Natural killer cell treated with Interleukin-12 subunit alpha and Interleukin-12 subunit beta and Interleukin-15 and Interleukin-18, amount 100 ng/mL, for 72 hours (primary cell): Measurements from ENCODE around the gene MVK. TPM values are rescaled to one million over a fixed set of nuclear protein-coding genes. Genes with fewer than 3 reads are reported as not detected.

Source experiments
- ATAC-seq, 2 donors: fragments of 150-1000 bp; cut with Tn5 transposase in 1 of 2; sonication (Bioruptor Pico), chemical (Tn5 transposase) in 1 of 2; 2 replicates each; pipeline ENCODE4 v1.10.0; 2021
- DNase-seq: peaks from one replicate; pipeline ENCODE4 v3.0.0; 2022; ENCODE audit warnings: low spot score
- H3K27ac Mint-ChIP-seq, 2 donors: 1 replicate in 1 of 2; 2 replicates in 1 of 2; pipeline ENCODE4 v1.8.0; 2022; ENCODE audit warnings: mixed read lengths in 2 of 2, mild to moderate bottlenecking in 1 of 2, moderate library complexity in 1 of 2
- H3K27me3 Mint-ChIP-seq, 2 donors: 1 replicate in 1 of 2; 2 replicates in 1 of 2; pipeline ENCODE4 v1.8.0; 2022; ENCODE audit warnings: mixed read lengths in 2 of 2
- H3K36me3 Mint-ChIP-seq: one replicate; pipeline ENCODE4 v1.8.0; 2022; ENCODE audit warnings: mixed read lengths
- H3K4me1 Mint-ChIP-seq, 2 donors: 1 replicate in 1 of 2; 2 replicates in 1 of 2; pipeline ENCODE4 v1.8.0; 2022; ENCODE audit warnings: low read depth in 2 of 2, mixed read lengths in 2 of 2, mild to moderate bottlenecking in 1 of 2
- H3K4me3 Mint-ChIP-seq: one replicate; pipeline ENCODE4 v1.8.0; 2022; ENCODE audit warnings: mixed read lengths
- H3K9me3 Mint-ChIP-seq: 2 replicates; pipeline ENCODE4 v1.8.0; 2022; ENCODE audit warnings: mixed read lengths
- total RNA-seq, 2 donors: library from RNA; stranded (reverse); gene quantifications; one replicate each; pipeline ENCODE4 v1.2.3, GENCODE V29; 2022

MVK gene
- total RNA-seq, 2 donors from 2014 or later: 23.1 to 27.5 TPM

DNA sequence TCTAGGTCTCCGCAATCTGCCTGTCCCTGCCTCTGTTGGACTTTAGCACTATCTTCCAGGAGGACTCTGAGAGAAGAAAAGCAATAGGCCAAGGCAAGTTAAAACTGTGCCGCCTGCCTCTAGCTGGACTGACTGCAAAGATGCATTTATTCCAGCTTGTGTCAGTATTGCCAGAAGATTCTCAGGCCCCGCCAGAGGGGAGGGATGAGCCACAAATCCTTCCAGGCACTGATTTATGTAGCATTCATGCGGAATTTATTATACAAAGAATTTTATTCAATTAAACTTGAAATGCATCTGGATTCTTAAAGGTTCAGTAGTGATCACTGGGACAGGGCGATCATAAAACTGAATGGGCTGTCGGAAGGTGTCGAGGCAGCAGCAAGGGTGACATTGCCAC is 20.1 kb upstream of the MVK start:
- no peak for ATAC-seq
- Mint-ChIP-seq H3K4me1 (peaks cover 5 to 10% of the 10 kb centered on the region in 2 donors), H3K4me3 (no peak overlapping the region), H3K36me3 (no peaks in the 10 kb centered on the region), H3K27me3 (no peaks in the 10 kb centered on the region), H3K27ac (no peak overlapping the region), H3K9me3 (no peaks in the 10 kb centered on the region)
- no peak for DNase-seq

- peaks cover 5 to 9% of the 10 kb centered on the region in 2 donors for H3K4me1 Mint-ChIP-seq
- no peaks in the 10 kb centered on the region for H3K27me3 Mint-ChIP-seq
- H3K9me3 Mint-ChIP-seq: no peaks in the 10 kb centered on the region
- ATAC-seq: no peak
- no peak overlapping the region for H3K4me3 Mint-ChIP-seq
- DNase-seq: no peak
- no peak overlapping the region for H3K27ac Mint-ChIP-seq
- H3K36me3 Mint-ChIP-seq: no peaks in the 10 kb centered on the region
These were observed 19.6 kb upstream of the MVK start for GRCh38 chr12:109553906-109554500.

DNA sequence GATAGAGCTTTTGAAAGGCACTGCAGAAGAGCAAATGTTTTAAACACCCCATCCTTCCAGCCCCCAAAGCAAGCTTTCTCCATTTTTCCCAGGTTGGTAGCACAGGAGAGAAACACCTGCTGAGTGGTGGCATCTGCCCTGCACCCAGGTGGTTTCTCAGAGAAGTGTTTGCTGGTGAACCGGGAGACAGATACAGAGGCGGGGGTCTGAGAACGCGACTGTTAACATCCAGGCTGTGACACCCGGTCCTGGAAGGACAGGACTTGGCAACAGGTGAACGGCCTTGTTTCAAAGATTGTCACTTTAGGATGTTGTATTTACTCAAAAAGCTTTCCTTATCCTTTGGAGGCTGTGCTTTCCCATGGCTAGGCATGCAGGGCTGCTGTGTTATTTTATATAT is 18.8 kb upstream of the MVK start:
- DNase-seq (no peak), ATAC-seq (no peak)
- Mint-ChIP-seq H3K27me3 (no peaks in the 10 kb centered on the region), H3K9me3 (no peaks in the 10 kb centered on the region), H3K36me3 (no peaks in the 10 kb centered on the region), H3K4me1 (peaks cover 2 to 3% of the 10 kb centered on the region in 2 donors), H3K4me3 (no peak overlapping the region), H3K27ac (no peak overlapping the region)

DNA sequence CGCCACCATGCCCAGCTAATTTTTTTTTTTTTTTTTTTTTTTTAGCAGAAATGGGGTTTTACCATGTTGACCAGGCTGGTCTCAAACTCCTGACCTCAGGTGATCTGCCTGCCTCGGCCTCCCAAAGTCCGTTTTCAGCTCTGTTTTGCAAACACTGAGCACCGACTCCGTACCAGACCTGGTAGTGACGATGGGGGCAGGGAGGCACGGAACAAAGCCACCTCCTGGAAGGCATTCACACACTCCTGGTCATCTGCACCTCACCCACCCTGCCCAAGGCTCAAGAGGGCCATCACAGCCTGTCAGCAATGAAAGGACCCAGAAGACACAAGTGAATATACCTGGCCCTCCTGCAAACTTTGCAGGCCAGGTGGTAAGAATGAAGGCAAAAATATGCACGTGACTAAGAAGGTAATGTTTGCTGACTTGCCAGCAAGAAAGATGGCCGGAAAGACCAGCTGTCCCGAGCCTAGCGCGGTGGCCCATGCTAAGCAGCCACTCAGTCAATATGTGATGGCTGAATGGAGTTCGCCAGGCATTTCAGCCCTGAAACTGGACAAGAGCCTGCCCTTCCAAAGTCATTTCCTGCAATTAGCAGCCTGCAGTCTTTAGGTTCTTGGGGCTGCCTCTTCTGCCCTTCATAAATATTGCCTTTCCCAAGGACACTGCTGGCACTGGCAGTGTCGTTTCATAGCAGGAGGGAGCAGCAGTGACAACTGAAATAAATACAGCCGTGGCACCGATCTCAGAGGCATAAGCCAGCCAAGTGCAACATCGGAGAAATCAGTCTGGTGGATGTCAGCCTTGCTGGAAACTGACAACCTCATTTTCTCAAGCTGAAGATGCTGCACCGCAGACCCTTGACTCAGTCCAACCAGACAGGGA is 17.9 kb upstream of the MVK start:
- no peaks in the 10 kb centered on the region for H3K27me3 Mint-ChIP-seq
- no peak overlapping the region for H3K27ac Mint-ChIP-seq
- H3K9me3 Mint-ChIP-seq: no peaks in the 10 kb centered on the region
- H3K4me3 Mint-ChIP-seq: no peak overlapping the region
- H3K4me1 Mint-ChIP-seq: no peaks in the 10 kb centered on the region
- DNase-seq (no peak), ATAC-seq (no peak)
- no peaks in the 10 kb centered on the region for H3K36me3 Mint-ChIP-seq

GRCh38 chr12:109557200-109557599 is 16.4 kb upstream of the MVK start:
- peaks cover 3% of the 10 kb centered on the region for H3K36me3 Mint-ChIP-seq
- H3K27me3 Mint-ChIP-seq: no peaks in the 10 kb centered on the region
- ATAC-seq: no peak
- no peak overlapping the region for H3K4me3 Mint-ChIP-seq
- DNase-seq: no peak
- no peaks in the 10 kb centered on the region for H3K9me3 Mint-ChIP-seq
- H3K4me1 Mint-ChIP-seq: no peaks in the 10 kb centered on the region
- no peak overlapping the region for H3K27ac Mint-ChIP-seq

GRCh38 chr12:109557805-109558204 is 15.8 kb upstream of the MVK start:
- Mint-ChIP-seq H3K27me3 (no peaks in the 10 kb centered on the region), H3K36me3 (peaks cover 5% of the 10 kb centered on the region), H3K27ac (no peak overlapping the region), H3K9me3 (no peaks in the 10 kb centered on the region), H3K4me1 (no peaks in the 10 kb centered on the region), H3K4me3 (no peak overlapping the region)
- ATAC-seq (no peak), DNase-seq (no peak)

- Mint-ChIP-seq H3K4me3 (no peak overlapping the region), H3K9me3 (no peaks in the 10 kb centered on the region), H3K27ac (no peak overlapping the region), H3K36me3 (peaks cover 5% of the 10 kb centered on the region), H3K4me1 (no peaks in the 10 kb centered on the region), H3K27me3 (no peaks in the 10 kb centered on the region)
- no peak for ATAC-seq
- DNase-seq: no peak
These were observed 15.0 kb upstream of the MVK start for GRCh38 chr12:109558374-109559199.

DNA sequence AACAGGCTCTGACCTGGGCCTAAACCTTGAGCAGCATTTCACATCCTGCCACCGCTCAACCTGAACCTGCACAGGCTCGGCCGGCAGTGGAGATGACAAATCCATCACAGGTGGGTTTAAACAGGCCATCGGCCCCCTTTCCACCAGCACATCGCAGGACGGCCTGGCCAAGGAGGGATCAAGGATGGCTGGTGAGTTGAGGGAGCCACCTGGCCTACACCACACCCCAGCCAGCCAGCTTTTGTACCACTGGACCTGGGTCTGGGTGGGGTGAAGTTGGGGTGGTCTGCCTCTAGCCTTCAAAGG is 14.4 kb upstream of the MVK start:
- Mint-ChIP-seq H3K27me3 (no peaks in the 10 kb centered on the region), H3K27ac (no peak overlapping the region), H3K4me3 (no peak overlapping the region), H3K4me1 (no peaks in the 10 kb centered on the region), H3K9me3 (no peaks in the 10 kb centered on the region), H3K36me3 (peaks cover 5% of the 10 kb centered on the region)
- ATAC-seq (no peak), DNase-seq (no peak)

- Mint-ChIP-seq H3K9me3 (no peaks in the 10 kb centered on the region), H3K27me3 (no peaks in the 10 kb centered on the region), H3K36me3 (peaks cover 5% of the 10 kb centered on the region), H3K4me3 (no peak overlapping the region), H3K4me1 (no peaks in the 10 kb centered on the region), H3K27ac (no peak overlapping the region)
- ATAC-seq (no peak), DNase-seq (no peak)
These were observed 14.0 kb upstream of the MVK start for GRCh38 chr12:109559601-109560000.

DNA sequence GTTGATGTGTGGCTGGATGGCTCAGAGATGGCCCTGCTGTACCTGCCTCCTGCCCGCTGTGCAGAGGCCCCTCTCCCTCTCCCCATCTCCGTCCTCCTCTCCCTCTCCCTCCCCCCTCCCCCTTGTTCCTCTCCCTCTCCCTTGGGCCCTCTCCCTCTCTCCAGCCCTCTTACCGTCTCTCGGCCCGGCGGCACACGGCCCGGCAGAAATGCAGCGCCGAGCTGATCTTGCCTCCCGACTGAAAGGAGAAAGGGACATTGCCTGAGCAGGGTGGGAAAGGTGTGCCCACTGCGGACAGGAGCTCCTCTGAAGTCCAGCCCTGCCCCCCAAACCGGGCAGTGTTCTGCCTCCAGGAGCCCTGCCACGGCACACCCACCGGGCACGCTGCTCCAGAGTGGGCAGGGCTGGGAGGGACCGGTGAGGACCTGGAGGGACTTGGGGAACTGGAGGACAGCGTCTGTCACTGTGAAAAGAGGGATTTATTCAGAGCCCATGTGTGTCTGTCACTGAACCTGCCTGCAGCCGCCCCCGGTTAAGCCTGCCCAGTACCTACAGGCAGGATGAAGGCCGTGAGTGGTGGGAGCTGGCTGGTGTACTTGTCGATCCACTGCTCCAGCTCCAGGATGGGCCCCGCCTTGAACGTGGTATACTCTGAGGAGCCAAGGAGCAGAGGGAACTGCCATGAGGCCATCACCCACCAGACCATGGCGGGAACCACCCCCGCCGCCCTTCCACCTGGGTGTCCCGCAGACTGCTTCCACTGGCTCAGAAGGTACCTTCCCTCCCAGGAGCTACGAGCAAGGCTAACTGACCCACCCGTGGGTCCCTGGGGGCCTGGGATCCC is 12.5 kb upstream of the MVK start:
- no peak for ATAC-seq
- Mint-ChIP-seq H3K4me3 (no peak overlapping the region), H3K27me3 (no peaks in the 10 kb centered on the region)

DNA sequence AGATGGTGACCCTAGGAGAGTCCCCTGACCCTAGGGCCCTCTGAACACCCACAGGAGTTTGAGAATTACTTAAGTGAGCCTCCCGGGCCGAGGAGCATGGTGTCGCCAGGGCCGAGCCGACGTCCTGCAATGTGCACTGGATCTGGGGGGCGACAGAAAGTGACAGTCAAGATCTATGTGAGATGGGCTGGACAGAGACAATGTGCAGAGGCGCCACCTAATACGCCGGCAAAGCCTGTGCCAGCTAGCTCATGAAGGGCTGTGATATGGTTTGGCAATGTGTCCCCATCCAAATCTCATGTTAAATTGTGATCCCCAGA is 11.9 kb upstream of the MVK start:
- no peaks in the 10 kb centered on the region for H3K9me3 Mint-ChIP-seq
- no peak overlapping the region for H3K4me3 Mint-ChIP-seq
- no peak overlapping the region for H3K27ac Mint-ChIP-seq
- peaks cover 5% of the 10 kb centered on the region for H3K36me3 Mint-ChIP-seq
- ATAC-seq: no peak
- no peak for DNase-seq
- H3K4me1 Mint-ChIP-seq: no peaks in the 10 kb centered on the region
- H3K27me3 Mint-ChIP-seq: no peaks in the 10 kb centered on the region

More for the DNA sequence above, 12.5 kb upstream of the MVK start:
- Mint-ChIP-seq H3K36me3 (peaks cover 5% of the 10 kb centered on the region), H3K9me3 (no peaks in the 10 kb centered on the region), H3K4me1 (no peaks in the 10 kb centered on the region), H3K27ac (no peak overlapping the region)
- no peak for DNase-seq

DNA sequence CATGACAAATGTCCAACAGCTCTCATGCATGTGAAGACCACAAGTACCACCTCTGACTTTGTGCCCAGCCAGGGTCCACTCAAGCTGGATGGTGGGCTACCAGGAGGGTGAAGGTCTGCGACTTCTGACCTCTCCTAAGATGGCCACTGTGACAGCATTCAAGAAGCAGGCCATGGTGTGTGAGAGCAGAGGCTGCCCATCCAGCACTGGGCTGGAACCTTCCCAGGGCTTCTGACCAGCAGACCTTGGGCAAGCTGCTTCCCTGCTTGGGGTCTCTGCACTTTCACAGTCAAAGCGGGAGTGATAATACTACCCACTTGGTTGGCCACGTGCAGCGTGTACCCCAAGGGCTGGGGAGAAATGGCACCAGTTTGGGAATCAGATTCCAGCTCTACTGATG is 10.7 kb upstream of the MVK start:
- no peak overlapping the region for H3K4me3 Mint-ChIP-seq

More for the DNA sequence above, 10.7 kb upstream of the MVK start:
- Mint-ChIP-seq H3K4me1 (no peaks in the 10 kb centered on the region), H3K36me3 (peaks cover 5% of the 10 kb centered on the region), H3K9me3 (no peaks in the 10 kb centered on the region), H3K27me3 (no peaks in the 10 kb centered on the region), H3K27ac (no peak overlapping the region)
- no peak for ATAC-seq
- DNase-seq: no peak
